ENCODE data around the gene MBOAT1.
"Not testable (repeated sequence)": the region's sequence is repeated elsewhere in the genome, so short reads cannot be mapped to it uniquely, and the experiment has no call there.

The MBOAT1 gene, protein sequence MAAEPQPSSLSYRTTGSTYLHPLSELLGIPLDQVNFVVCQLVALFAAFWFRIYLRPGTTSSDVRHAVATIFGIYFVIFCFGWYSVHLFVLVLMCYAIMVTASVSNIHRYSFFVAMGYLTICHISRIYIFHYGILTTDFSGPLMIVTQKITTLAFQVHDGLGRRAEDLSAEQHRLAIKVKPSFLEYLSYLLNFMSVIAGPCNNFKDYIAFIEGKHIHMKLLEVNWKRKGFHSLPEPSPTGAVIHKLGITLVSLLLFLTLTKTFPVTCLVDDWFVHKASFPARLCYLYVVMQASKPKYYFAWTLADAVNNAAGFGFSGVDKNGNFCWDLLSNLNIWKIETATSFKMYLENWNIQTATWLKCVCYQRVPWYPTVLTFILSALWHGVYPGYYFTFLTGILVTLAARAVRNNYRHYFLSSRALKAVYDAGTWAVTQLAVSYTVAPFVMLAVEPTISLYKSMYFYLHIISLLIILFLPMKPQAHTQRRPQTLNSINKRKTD

DNA sequence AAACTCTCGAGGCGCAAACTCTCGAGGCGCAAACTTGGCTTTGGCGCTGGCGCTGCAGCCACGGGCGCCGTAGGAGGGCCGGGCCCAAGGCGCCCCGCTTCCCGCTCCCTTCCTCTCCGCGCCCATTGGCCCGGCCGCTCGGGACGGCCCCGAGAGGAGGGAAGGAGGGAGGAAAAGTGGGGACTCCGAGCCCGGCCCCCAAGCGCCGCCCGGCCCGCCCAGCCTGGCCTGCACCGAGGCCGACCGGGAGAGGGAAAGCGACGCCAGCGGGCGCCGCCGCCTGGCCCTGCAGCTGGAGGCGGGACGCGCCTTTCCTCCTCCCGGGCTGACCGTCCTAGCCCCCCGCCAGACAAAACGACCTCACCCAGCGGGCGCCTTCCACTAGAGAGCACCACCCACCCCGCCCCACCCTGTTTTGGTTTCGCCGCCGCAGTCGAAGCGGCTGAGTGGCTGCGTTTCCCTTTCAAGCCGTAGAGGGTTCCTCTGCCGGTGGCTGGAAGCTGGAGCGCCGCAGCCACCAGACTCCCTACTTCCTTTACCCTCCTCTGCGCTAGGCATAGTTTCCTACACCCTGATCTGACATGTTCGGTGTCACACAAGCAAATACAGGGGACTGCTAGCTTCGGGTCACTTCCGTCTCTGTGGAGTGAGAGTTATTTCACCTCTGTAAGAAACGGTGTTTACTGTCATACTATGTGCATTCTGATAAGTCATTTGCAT lies at the start of gene MBOAT1:
TSS of gene MBOAT1 (minus strand) at position 78 of the 720 bp plus-strand sequence. CDS start 235 bp downstream, outside the sequence.
- DNase-seq = peak; percentile 58

DNA sequence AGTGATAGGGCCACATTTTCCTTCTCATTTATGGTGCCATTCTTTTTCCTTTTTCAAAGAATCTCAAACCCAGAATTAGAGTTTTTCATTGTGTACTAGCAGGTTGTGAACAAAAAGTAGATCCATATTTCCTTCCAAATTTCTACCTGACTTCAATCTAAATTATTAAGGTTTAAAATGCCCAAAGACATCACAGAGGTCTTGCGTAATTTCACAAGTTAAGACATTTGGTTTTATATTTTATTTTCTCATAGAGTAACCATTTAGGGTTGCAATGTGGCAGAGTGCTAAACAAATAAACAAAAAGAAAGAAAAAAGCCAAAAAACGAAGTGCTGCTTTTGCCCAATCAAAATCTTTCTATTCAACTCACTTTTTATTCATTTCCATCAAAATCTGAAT lies 49.4 kb upstream of the MBOAT1 start:
- DNase-seq = no peak

DNA sequence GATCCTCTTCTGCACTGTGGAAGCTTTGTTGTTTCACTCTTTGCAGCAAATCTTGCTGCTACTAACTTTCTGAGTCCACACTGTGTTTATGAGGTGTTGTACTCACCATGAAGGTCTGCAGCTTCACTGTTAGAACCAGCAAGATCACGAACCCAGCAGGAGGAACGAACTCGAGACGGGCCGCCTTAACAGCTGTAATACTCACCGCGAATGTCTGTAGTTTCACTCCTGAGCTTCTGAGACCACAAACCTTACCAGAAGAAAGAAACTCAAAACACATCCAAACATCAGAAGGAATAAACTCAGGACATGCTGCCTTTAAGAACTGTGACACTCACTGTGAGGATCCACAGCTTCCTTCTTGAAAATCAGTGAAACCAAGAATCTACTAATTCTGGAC lies 48.1 kb upstream of the MBOAT1 start:
- DNase-seq = no peak

DNA sequence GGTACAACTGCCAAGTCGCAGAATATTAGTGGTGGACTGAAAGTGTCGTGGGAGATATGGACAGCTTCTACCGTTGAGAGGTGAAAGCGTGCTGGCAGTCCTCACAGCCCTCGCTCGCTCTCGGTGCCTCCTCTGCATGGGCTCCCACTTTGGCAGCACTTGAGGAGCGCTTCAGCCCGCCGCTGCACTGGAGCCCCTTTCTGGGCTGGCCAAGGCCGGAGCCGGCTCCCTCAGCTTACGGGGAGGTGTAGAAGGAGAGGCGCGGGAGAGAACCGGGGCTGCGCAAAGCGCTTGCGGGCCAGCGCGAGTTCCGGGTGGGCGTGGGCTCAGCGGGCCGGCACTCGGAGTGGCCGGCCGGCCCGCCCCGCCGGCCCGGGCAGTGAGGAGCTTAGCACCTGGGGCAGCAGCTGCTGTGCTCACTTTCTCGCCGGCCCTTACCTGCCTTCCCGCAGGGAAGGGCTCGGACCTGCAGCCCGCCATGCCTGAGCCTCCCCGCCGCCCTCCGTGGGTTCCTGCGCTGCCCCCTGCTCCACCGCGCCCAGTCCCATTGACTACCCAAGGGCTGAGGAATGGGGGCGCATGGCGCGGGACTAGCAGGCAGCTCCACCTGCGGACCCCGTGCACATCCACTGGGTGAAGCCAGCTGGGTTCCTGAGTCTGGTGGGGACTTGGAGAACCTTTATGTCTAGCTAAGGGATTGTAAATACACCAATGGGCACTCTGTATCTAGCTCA lies 47.2 kb upstream of the MBOAT1 start:
- no peak for DNase-seq

DNA sequence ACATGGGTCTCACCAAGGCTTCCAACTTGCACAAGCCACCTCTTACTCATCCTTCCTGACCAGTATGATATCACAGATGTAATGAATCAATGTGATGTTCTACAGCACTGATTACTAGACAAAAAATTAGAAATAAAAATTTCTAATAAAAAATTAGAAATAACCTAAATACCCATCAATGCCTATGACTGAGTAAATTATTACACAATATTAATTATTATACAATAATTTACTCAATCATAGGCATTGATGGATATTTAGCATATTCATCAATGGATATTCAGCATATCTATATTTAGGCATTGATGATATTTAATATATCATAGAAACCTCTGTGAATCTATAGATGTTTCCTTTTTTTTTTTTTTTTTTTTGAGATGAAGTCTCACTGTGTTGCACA lies 43.2 kb upstream of the MBOAT1 start:
- no peak for DNase-seq

DNA sequence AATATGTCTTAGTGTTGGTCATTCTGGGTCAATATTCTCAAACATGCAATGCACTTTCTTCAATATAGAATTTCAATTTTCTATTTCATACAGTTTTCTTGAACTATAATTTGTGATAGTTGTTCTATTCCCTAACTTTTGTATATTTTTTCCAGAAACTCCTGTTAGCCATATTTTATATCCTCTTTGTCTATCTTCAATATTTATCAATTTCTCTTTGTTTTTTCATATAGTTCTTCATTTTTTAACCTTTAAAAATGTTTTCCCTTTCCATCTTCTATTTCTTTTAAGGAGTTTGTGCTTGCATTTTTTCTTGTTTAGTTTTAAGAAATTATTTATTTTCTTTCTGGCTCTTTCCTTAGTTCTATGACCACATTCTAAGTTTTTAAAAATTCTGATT lies 42.0 kb upstream of the MBOAT1 start:
- no peak for DNase-seq

DNA sequence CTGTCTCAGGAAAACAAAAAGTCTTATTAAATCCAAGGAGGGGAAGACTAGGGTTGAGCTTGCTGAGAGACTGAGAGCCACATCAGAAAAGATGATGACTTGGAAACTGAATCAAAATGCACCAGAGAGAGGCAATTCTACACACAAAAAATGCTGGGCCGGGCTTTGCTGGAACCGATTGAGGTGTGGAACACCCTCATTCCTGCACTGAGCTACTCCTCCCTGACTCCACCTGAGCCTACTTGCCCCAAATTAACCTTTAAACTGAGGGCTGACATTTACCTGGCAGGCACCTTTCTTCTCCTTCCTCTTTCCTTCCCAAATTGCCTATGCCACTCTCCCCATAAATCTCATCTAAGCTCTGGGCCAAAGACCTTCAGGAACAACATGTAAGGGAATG lies 40.8 kb upstream of the MBOAT1 start:
- no peak for DNase-seq

DNA sequence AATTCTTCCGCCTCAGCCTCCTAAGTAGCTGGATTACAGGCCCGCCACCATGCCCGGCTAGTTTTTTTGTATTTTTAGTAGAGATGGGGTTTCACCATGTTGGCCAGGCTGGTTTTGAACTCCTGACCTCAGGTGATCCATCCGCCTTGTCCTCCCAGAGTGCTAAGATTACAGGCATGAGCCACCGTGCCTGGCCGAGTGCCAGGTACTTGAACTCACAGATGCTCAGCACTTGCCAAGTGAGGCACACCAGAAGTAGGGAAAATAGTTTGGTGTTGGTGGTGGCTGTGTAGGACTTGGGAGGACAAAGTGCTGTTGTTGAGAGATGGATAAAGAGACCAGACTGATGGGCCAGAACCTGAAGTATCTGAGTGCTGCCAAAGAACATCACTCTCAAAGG lies 40.0 kb upstream of the MBOAT1 start:
- DNase-seq = no peak

DNA sequence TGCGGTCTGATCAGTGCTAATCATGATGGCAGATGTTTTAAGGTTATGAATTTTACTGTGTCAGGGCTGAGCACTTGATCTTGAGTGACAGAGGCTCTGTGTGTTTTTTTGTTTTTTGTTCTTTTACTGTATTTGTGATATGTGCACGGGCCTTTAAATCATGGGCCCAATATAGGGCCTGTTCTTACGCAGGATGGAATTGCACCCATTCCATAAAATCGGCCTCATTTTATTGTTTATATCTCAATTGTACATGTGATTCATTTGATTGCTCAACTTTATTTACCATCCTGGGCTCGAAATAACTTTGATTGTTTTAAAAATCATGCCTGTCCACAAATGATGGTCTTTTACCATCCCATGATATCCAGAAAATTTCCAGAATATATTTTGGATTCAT lies 39.3 kb upstream of the MBOAT1 start:
- no peak for DNase-seq

DNA sequence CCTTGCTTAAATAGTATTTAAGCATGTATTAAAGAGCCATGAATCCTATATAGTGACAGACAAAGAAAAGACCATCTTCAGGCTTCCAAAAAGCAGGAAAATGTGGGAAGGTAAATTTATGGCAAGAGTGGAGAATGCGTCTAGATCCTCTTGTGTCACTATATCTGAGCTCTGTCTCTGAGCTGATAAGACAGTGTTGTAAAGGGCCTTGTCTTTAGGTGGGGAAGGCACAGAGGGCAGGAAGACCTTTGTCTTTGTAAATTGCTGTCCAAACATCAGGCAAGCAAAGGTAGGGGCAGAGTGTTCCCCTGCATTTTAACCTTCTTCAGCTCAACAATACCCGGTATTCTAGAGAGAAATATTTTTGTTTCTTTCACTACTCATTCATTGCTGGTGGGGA lies 33.9 kb upstream of the MBOAT1 start:
- no peak for DNase-seq

DNA sequence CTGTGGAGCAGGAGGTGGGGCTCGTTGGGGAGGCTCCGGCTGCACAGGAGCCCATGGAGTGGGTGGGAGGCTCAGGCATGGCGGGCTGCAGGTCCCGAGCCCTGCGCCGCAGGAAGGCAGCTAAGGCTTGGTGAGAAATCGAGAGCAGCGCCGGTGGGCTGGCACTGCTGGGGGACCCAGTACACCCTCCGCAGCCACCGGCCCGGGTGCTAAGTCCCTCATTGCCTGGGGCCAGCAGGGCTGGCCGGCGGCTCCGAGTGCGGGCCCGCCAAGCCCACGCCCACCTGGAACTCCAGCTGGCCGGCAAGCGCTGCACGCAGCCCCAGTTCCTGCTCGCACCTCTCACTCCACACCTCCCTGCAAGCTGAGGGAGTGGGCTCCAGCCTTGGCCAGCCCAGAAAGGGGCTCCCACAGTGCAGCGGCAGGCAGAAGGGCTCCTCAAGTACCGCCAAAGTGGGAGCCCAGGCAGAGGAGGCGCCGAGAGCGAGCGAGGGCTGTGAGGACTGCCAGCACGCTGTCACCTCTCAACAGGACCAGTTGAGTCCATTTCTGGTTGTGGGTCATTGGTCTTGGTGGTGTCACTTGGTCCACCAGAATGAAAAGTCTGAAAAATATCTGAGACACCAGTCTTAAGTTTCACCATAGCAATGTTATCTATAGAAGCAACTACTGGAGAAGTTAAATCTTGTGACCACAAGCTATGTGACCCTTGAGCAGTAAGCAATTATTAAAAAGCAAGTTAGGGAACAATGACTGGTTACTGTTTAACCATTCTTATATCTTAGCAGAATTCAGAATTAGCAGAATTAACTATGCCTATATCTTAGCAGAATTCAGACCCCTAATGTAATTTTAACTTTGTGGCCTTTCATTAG lies 32.8 kb upstream of the MBOAT1 start:
- DNase-seq = not testable (repeated sequence)

DNA sequence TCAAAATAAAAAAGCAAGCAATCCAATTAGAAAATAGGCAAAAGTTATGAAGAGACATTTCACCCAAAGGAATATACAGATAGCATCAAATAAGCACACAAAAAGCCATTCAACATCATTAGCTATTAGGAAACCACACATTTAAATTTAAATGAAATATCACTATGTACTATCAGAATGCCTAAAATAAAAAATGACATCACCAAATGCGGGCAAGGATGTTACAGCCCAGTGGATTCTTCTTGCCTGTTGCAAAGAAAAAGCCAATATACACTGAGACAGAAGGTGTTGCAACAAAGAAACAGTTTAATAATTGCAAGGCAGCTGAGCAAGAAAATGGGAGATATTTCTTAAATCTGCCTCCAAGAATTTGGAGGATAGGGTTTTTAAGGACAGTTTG lies 31.0 kb upstream of the MBOAT1 start:
- no peak for DNase-seq

DNA sequence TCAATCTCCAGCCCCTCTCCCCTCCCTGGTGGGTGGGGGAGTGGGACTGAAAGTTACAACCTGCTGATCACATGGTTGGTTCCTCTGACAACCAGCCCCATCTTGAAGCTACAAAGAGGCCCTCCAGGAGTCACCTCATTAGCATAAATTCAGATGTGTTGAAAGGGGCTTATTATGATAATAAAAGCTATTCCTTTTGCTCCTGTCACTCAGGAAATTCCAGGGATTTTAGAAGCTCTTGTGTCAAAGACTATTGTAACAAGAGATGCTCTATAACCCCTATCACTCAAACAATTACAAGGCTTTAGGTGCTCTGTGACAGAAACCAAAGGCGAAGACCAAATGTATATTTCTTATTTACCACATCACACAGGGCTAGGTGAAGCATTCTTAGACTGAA lies 30.1 kb upstream of the MBOAT1 start:
- no peak for DNase-seq

DNA sequence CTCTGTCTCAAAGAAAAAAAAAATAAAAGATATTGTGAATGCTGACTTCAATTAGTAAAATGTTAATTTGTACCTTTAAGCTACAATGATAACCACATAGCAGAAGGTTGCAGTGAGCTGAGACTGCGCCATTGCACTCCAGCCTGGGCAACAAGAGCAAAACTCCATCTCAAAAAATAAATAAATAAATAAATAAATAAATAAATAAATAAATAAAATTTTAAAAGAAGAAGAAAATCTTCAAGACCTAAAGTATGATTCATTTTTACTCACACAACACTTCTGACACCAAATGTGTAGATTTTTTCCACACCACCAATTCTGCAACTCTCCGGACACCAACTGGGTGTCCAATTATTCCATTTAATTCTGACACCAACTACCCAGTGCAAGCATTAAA lies 28.8 kb upstream of the MBOAT1 start:
- DNase-seq = no peak

DNA sequence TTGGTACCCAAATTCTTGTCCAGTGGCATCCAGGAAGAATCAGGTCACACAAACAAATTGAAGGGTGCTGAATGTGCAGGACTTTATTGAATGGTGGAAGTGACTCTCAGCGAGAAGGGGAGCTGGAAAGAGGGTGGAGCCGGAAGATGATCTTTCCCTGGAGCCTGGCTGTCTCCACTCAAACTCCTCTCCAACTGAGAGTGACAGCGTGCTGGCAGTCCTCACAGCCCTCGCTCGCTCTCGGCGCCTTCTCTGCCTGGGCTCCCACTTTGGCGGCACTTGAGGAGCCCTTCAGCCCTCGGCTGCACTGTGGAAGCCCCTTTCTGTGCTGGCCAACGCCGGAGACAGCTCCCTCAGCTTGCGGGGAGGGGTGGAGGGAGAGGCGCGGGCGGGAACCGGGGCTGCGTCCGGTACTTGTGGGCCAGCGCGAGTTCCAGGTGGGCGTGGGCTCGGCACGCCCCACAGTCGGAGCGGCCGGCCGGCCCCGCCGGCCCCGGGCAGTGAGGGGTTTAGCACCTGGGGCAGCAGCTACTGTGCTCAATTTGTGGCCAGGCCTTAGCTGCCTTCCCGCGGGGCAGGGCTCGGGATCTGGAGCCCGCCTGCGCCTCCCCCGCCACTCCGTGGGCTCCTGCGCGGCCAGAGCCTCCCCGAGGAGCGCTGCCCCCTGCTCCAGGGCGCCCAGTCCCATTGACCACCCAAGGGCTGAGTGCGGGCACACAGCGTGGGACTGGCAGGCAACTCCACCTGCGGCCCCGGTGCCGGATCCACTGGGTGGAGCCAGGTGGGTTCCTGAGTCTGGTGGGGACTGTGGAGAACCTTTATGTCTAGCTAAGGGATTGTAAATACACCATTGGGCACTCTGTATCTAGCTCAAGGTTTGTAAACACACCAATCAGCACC lies 26.7 kb upstream of the MBOAT1 start:
- no peak for DNase-seq

DNA sequence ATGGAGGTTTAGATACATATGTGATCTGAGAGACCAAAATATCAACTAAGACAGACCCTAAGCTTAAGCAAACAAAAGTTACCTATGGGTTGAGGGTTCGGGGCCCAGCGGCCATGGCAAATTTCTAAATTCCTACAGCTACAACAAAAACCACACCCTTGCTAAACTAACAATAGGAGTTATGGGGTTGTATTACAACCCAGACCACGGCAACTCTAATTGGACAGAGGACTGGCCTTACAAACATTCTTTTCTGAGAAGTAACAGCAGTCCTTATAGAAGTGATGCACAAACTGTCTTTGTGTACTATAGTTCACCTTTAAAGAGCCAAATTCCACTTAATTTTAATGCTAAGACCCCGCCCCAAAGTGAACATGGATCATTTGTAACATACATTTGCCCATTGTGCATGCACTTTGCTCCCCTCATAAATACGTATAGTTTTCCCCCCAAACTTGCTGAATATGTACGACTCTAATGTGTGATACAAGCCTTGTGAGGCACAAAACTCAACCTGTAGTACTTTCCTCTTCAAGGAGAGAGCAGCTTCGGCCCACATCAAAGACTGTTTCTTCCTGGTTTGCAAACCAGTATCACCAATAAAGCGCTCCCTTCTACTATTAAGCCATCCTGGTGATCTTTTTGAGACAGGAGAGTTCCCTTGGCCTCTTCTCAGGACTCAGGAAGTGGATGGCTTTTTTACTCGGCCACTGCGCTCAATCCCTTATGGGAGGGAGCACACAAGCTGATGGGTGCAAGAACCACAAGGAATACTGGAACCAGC lies 25.6 kb upstream of the MBOAT1 start:
- DNase-seq = no peak

DNA sequence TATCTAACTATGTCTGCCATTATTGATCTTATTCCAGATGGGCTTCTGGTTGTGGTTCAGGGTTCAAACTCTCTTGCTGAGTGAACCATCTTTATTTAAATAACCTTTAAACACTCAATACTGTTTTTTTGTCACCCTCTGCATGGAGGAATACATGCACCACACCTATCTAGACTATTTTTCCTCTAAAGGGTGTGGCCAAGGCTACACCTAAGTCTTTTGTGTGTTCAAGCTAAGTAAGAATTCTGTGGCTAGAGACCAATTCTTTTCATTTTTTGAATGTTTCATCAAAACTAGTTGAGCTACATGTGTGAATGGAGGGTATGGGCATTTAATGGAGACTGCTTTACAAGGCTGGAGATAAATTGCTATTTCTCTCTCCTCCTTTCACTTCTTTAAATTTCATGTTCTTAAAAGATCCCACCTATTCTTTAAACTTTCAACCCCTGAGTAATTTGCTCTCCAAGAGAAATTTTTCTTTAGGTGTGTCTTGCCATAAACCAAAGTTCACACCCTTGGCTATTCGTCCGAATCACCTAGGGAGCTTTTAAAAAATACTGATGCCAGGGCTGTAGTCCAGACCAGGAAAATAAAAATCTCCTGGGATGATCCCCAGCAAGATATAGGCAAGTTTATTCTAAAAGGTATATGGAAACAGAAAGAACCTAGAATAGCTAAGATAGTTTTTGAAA lies 24.8 kb upstream of the MBOAT1 start:
- no peak for DNase-seq

DNA sequence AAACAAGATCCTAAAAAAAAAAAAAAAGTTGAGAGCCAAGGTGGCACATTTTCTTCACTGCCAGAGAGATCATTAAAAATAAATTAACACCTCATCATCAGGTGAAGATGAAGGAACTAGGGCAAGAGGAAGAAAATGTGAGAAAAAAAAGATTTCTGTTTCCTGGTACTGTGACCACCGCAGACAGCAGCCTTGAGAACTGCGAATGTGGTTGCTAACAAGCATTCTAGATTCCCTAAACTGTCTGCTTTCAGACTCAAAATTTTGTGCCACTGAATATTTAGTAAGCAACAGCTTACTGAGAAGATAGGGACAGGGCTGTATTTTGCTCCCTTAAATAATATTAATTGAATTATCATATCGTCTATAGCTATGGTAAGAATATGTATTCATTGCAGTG lies 24.1 kb upstream of the MBOAT1 start:
- no peak for DNase-seq

DNA sequence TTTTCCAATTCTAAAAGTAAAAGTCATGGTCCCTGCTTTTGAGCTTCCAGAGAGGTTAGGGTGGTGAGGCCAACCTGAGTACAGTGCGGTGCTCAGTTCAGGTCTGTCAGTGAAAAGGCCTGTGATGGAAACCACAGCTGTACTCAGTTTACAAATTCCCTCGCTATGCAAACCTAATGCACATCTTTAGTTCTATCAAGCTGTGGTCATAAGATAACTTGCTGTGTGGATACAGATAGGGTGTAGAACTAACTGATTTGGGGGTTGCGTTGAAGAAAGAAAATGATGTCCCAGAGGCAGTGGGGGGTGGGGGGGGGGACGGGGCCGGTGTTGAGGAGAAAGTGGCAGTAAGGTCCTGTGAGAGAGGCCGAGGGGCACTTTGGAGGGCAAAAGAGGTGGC lies 22.8 kb upstream of the MBOAT1 start:
- DNase-seq = no peak

DNA sequence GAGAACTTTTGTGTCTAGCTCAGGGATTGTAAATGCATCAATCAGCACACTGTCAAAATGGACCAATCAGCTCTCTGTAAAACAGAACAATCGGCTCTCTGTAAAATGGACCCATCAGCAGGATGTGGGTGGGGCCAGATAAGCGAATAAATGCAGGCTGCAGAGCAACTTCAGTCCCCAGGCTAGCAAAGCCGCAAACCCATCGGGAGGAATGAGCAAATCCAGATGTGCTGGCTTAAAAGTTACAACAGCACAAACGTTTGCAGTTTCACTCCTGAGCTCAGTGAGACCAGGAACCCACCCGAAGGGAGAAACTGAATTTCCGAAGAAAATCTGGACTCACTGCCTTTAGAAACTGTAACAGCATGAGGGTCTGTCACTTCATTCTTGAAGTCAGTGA lies 21.9 kb upstream of the MBOAT1 start:
- no peak for DNase-seq

Data from 8988T (cell line).